Stimulated activated CD8-positive, alpha-beta memory T cell treated with anti-CD3 and anti-CD28 coated beads, Interleukin-4, amount 100 ng/mL, for 1 hour (primary cell): ENCODE results near the gene MYH11.
A peak's percentile ranks its signal among the peaks of the same experiment; 100 is the strongest.
"Not testable (repeated sequence)": the region's sequence is repeated elsewhere in the genome, so short reads cannot be mapped to it uniquely, and the experiment has no call there.

Experiments used
- DNase-seq, 2 donors: peaks; one replicate each; pipeline ENCODE4 v3.0.0-alpha.2; 2020; ENCODE audit warnings: low read depth in 2 of 2, low spot score in 1 of 2

Gene MYH11

GRCh38 chr16:15723808-15724207, 133.0 kb downstream of the MYH11 start:
- DNase-seq: no peak

GRCh38 chr16:15721018-15721417, 135.8 kb downstream of the MYH11 start:
- no peak for DNase-seq

GRCh38 chr16:15716694-15717447, 140.0 kb downstream of the MYH11 start:
- DNase-seq: no peak

- no peak for DNase-seq
Measured at GRCh38 chr16:15715221-15715620, 141.6 kb downstream of the MYH11 start.

GRCh38 chr16:15714393-15715172, 142.2 kb downstream of the MYH11 start:
- no peak for DNase-seq

- DNase-seq: no peak
Measured at GRCh38 chr16:15708997-15709396, 147.8 kb downstream of the MYH11 start.

GRCh38 chr16:15708096-15708495, 148.7 kb downstream of the MYH11 start:
- DNase-seq: no peak

GRCh38 chr16:15707332-15707731, 149.5 kb downstream of the MYH11 start:
- no peak for DNase-seq

- no peak for DNase-seq
Measured at GRCh38 chr16:15705064-15705565, 151.7 kb downstream of the MYH11 start.

GRCh38 chr16:15704545-15704987, 152.3 kb downstream of the MYH11 start:
- peak; percentile 61 to 66 for DNase-seq

GRCh38 chr16:15703029-15703736, 153.6 kb downstream of the MYH11 start:
- no peak for DNase-seq

- DNase-seq: no peak
Measured at GRCh38 chr16:15701975-15702970, 154.6 kb downstream of the MYH11 start.

GRCh38 chr16:15701367-15701766, 155.5 kb downstream of the MYH11 start:
- no peak for DNase-seq

- no peak for DNase-seq
Measured at GRCh38 chr16:15699819-15700218, 157.0 kb downstream of the MYH11 start.

- DNase-seq: no peak
Measured at GRCh38 chr16:15694499-15694898, 162.3 kb downstream of the MYH11 start.

GRCh38 chr16:15692508-15692907, 164.3 kb downstream of the MYH11 start:
- DNase-seq: not testable (repeated sequence)

GRCh38 chr16:15691046-15691445, 165.8 kb downstream of the MYH11 start:
- DNase-seq: no peak

GRCh38 chr16:15690296-15690695, 166.5 kb downstream of the MYH11 start:
- DNase-seq: no peak

- no peak for DNase-seq
Measured at GRCh38 chr16:15689290-15689689, 167.5 kb downstream of the MYH11 start.

- no peak for DNase-seq
Measured at GRCh38 chr16:15686287-15686686, 170.5 kb downstream of the MYH11 start.
